Nephron progenitor cell (in vitro differentiated cells): ENCODE data around the gene MALL.
A peak's percentile ranks its signal among the peaks of the same experiment; 100 is the strongest.

Experiments used
- DNase-seq: peaks from one replicate; pipeline ENCODE4 v3.0.0; 2021
- H3K27ac Mint-ChIP-seq: 2 replicates; pipeline ENCODE4 v1.8.0; 2021; ENCODE audit warnings: mild to moderate bottlenecking, moderate library complexity, mixed read lengths
- H3K27me3 Mint-ChIP-seq: 2 replicates; pipeline ENCODE4 v1.8.0; 2021; ENCODE audit warnings: mild to moderate bottlenecking, low read depth, mixed read lengths; ENCODE audit not compliant: poor library complexity
- H3K36me3 Mint-ChIP-seq: 2 replicates; pipeline ENCODE4 v1.8.0; 2021; ENCODE audit warnings: low read depth, mixed read lengths
- H3K4me1 Mint-ChIP-seq: 2 replicates; pipeline ENCODE4 v1.8.0; 2021; ENCODE audit warnings: mixed read lengths
- H3K4me3 Mint-ChIP-seq: 2 replicates; pipeline ENCODE4 v1.8.0; 2021; ENCODE audit warnings: mild to moderate bottlenecking, moderate library complexity, mixed read lengths
- H3K9me3 Mint-ChIP-seq: 2 replicates; pipeline ENCODE4 v1.8.0; 2021; ENCODE audit warnings: mild to moderate bottlenecking, moderate library complexity, mixed read lengths
- CTCF ChIP-seq: fragments of 200-600 bp; sonication (generic); IDR thresholded peaks from 2 replicates; pipeline ENCODE4 v1.5.0; 2021; ENCODE audit warnings: antibody characterized with exemption

The MALL gene

DNA sequence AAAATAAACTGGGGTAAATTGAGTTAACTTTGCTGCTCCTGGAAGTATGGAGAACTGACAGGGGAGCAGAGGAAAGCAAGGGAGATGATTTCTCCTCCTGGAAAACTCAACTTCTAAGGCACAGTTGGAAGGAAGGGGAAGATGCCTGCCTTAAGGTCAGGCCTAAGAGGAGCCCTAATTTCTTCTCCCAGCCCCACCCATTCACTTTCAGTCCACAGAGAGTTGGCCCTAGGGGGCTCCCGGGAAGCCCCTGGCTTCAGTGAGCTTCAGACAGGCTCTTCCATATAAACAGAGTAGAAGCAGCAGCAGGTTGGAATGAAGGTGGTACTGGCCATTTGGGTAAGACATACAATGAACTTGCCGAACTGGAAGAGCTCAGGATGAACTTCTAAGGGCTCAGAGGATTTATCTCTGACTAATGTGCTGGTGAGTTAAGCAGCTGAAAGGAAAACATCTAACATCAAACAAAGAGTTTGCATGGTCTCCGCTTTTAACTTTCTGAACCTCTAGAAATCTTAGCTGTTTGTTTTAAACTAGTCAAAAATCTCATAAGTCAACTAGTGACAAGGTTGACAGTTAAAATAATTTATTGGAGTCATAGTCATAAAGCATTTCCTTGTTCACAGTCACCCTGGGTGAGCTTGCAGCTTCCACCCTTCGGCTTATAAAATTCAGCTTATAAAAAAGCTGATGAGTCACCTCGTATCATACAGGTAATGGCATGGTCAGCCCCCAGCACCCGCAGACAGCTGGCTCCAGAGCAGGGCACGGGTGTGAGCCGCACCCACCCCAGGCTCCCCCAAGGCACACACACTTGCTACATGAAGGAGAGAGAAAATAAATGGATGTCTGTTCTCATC, 9.8 kb downstream of the MALL start:
- Mint-ChIP-seq H3K9me3 (peaks cover 32% of the 10 kb centered on the region), H3K27ac (no peak overlapping the region), H3K4me3 (no peak overlapping the region), H3K36me3 (no peaks in the 10 kb centered on the region), H3K27me3 (peaks cover 16% of the 10 kb centered on the region), H3K4me1 (peaks cover 44% of the 10 kb centered on the region)
- DNase-seq = no peak
- no peak for TF ChIP-seq CTCF

DNA sequence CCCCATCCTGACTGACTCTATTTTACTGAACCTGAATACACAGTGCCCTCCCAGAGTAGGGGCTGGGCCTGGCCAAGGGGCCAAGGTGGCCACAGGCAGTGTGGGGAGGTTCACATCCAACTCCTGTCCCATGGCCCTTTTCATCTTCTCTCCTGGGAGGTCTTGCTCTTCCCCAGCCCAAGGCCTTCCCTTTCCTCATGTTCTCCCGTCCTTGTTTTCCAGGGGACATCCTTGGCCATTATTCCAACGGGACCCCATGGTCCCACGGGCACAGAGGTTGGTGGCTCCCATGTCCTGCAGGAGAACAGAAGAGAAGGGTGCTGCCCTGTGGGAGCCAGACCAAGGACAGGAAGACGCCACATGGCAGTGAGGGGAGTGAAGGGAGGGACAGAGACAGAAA, 10.4 kb downstream of the MALL start:
- H3K4me1 Mint-ChIP-seq = peaks cover 47% of the 10 kb centered on the region
- H3K27ac Mint-ChIP-seq = no peak overlapping the region
- no peak for DNase-seq
- no peak for TF ChIP-seq CTCF
- peaks cover 26% of the 10 kb centered on the region for H3K9me3 Mint-ChIP-seq
- no peak overlapping the region for H3K4me3 Mint-ChIP-seq
- H3K36me3 Mint-ChIP-seq = no peaks in the 10 kb centered on the region
- peaks cover 12% of the 10 kb centered on the region for H3K27me3 Mint-ChIP-seq

DNA sequence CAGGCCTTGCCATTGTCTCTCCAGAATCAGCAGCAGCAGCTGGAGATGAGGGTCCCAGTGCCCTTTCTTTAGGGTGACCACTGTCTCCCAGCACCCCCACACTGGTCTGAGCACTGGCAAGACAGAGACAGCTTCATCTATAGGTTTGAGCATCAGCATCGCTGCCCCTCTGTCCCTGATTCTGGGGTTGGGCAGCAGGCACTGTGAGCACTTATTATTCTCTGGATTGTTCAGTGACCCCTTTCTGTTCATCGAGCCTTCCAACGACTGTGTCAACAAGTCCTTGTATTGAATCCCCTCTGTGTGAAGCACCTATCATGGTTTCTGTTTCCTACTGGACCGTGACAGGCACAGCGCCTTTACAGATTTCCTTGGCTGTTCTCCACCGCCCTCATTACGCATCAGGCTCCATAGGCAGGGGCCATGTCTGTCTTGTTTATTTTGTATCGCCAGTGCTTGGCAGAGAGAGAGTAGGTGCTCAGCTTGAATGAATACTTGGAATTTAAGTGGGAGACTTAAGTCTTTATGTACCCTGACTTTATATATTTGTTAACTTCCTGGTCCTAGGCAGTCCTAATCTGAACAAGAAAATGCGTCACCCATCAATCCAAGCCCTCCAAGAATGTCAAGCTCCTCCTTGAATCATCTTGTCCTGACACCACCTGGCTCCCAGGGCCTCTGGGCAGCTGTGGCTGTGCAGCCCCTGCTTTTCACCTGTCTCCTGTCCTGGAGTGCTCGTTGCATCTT, 11.4 kb downstream of the MALL start:
- peak overlapping the region; percentile 27 for H3K27ac Mint-ChIP-seq
- no peak for TF ChIP-seq CTCF

DNA sequence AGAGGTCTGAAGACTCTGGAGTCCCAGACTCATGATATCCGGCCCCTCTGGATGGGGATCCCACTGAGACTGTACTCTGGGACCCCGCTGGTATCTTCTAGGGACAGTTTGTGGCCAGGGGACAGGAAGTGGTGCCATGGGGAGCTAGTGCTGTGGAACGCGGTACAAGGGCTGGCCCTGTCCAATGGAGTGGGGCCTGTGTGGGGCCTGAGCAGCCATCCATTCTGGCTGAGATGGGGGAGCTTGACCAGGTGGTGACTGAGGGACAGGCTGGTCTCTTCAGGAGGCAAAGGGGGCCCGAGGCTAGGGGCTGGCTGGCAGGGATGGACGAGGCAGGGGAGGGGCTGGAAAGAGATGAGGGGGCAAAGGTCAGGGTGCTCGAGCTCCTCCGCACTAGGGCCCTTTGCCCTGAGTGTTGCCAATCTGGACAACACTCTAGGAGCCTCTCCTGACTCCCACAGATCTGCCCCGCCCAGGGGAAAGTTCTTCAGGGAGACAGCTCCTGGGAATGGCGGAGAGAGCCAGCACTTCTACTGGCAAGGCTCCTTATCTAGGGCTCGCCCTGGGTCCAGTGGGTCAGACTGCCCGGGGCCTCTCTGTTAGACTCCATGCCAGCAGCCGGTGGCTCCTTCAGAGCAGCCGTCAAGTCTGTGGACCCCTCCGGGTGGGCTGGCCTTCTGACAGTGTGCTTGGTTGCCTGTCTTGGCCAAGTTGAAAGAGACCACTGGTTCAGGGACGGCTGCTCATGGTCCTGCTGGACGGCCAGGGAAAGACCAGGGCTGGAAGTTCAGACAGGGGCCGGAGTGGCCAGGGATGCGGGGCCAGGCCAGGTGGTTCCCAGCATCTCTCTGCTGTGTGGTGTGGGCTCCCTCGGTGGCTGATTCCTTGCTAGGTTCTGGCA, 12.3 kb downstream of the MALL start:
- Mint-ChIP-seq H3K27me3 (peaks cover 8% of the 10 kb centered on the region), H3K9me3 (peaks cover 15% of the 10 kb centered on the region), H3K36me3 (no peaks in the 10 kb centered on the region), H3K4me3 (no peak overlapping the region), H3K4me1 (peaks cover 62% of the 10 kb centered on the region), H3K27ac (no peak overlapping the region)
- no peak for TF ChIP-seq CTCF
- no peak for DNase-seq

More for the DNA sequence above, 11.4 kb downstream of the MALL start:
- peaks cover 57% of the 10 kb centered on the region for H3K4me1 Mint-ChIP-seq
- peaks cover 22% of the 10 kb centered on the region for H3K9me3 Mint-ChIP-seq
- peaks cover 8% of the 10 kb centered on the region for H3K27me3 Mint-ChIP-seq
- no peaks in the 10 kb centered on the region for H3K36me3 Mint-ChIP-seq
- H3K4me3 Mint-ChIP-seq = no peak overlapping the region
- DNase-seq = no peak

- peaks cover 8% of the 10 kb centered on the region for H3K27me3 Mint-ChIP-seq
- peaks cover 67% of the 10 kb centered on the region for H3K4me1 Mint-ChIP-seq
- H3K27ac Mint-ChIP-seq = peak overlapping the region; percentile 89
- TF ChIP-seq CTCF = no peak
- H3K4me3 Mint-ChIP-seq = no peak overlapping the region
- no peaks in the 10 kb centered on the region for H3K36me3 Mint-ChIP-seq
- DNase-seq = no peak
- peaks cover 13% of the 10 kb centered on the region for H3K9me3 Mint-ChIP-seq
Observed at GRCh38 chr2:110101901-110102803, 13.5 kb downstream of the MALL start.
